Measurements from ENCODE around the gene NAGS. TPM values are rescaled to one million over a fixed set of nuclear protein-coding genes. Genes with fewer than 3 reads are reported as not detected.

Gene NAGS
- total and polyA plus RNA-seq, 10 of the 15 experiments (the other 5 are each of a cell fraction or from before 2014, with no cell fraction given) = 0.11 to 1.6 (median 0.64) TPM; not detected in 1

- no peaks in the 10 kb centered on the region for H4K20me1 ChIP-seq (ENCODE audit: control insufficient read depth, insufficient read depth)
- TF ChIP-seq ESRRA (IDR thresholded peaks at IDR 0.05; ENCODE audit: low read length) (no peak), TCF7 (IDR thresholded peaks at IDR 0.05; ENCODE audit: borderline replicate concordance) (no peak), ZNF274 (IDR thresholded peaks at IDR 0.05; ENCODE audit: insufficient read depth, insufficient read length) (no peak), CTCF (IDR thresholded peaks at IDR 0.05 in 2 of 3, conservative IDR thresholded peaks at IDR 0.05 in 1 of 3; ENCODE audit: control insufficient read depth in 2 of 3, extremely low read depth in 1 of 3, insufficient read depth in 1 of 3, low read depth in 3 of 3, low read length in 3 of 3) (no peak), TAF1 (IDR thresholded peaks at IDR 0.05; ENCODE audit: borderline replicate concordance, low read depth, low read length) (no peak), MYC (IDR thresholded peaks at IDR 0.05; ENCODE audit: insufficient read depth, insufficient read length, insufficient replicate concordance, low read length, severe bottlenecking) (no peak)
- no peaks in the 10 kb centered on the region for H3K36me3 ChIP-seq (ENCODE audit: control insufficient read depth in 2 of 2, insufficient read depth in 2 of 2, low read length in 1 of 2)
- H3K27me3 ChIP-seq (replicated peaks in 1 of 2; ENCODE audit: control insufficient read depth in 2 of 2, insufficient read depth in 2 of 2, low read length in 1 of 2) = no peaks in the 10 kb centered on the region
- peak overlapping the region; percentile 98 for H3K4me2 ChIP-seq (ENCODE audit: control insufficient read depth, insufficient read depth)
- ChIA-PET RAD21 (ENCODE audit: unreplicated experiment) (no interaction called here), CTCF (interaction anchor here (0.6 to 1.4 kb wide), 4 partner anchors 25 to 530 kb away, joined by 3 to 4 read pairs (median 4); partner anchors contain the start of gene DHX8), POLR2A (interaction anchor here (0.8 kb wide), 1 partner anchor 13 kb away, joined by 3 read pairs; no protein-coding TSS in a partner anchor), SMC1A (ENCODE audit: uncharacterized antibody, unreplicated experiment) (interaction anchor here (0.9 kb wide), 1 partner anchor 95 kb away, joined by 3 read pairs; no protein-coding TSS in a partner anchor)
- intact Hi-C loops (cut with micrococcal nuclease; ENCODE audit: unreplicated experiment) = no loop called here
- DNase-seq (ENCODE audit: low read depth, low spot score) = no peak
- H3K27ac ChIP-seq (ENCODE audit: control insufficient read depth, insufficient read depth) = peak overlapping the region; percentile 85
- H3K4me1 ChIP-seq (ENCODE audit: control insufficient read depth, insufficient read depth, low read length) = peaks cover 12% of the 10 kb centered on the region
- ATAC-seq = peak; percentile 71
- 24% methylated on average over 12 of the region's 12 CpGs for WGBS (ENCODE audit: insufficient coverage, insufficient replicate concordance, low lambda C conversion rate, missing lambda C conversion rate)
- in situ Hi-C loops (cut with MboI) = loop anchor here (25.0 kb wide), 1 partner anchor 802 kb away; the partner anchor contains the start of gene TMEM106A
- H2AFZ ChIP-seq (ENCODE audit: control insufficient read depth, low read depth, low read length) = peak overlapping the region; percentile 100
- no TSS peak for BruUV-seq (replicated peaks)
- peak overlapping the region; percentile 99 for H3K4me3 ChIP-seq
- H3K9ac ChIP-seq (ENCODE audit: control insufficient read depth, insufficient read depth, low read length) = peak overlapping the region; percentile 96
- no peak for FAIRE-seq
- H3K9me3 ChIP-seq (replicated peaks; ENCODE audit: control insufficient read depth, insufficient read depth, low read length) = no peaks in the 10 kb centered on the region
- H3K79me2 ChIP-seq (ENCODE audit: control insufficient read depth, insufficient read depth, low read length) = peaks cover 8% of the 10 kb centered on the region
Measured at GRCh38 chr17:44014133-44014436, 9.7 kb downstream of the NAGS start.

All from GM12878 (cell line).